GM12891 (cell line): ENCODE results near the gene C4orf50.
A peak's percentile ranks its signal among the peaks of the same experiment; 100 is the strongest.

Experiments used
- DNase-seq: peaks from one replicate; pipeline ENCODE4 v3.0.0; 2011; ENCODE audit warnings: low spot score; ENCODE audit not compliant: insufficient read length
- FAIRE-seq: peaks from 2 replicates; lab custom pipeline; 2011; peaks lifted over from hg19 to GRCh38; lab: Jason Lieb, UNC
- PAX5 ChIP-seq: IDR thresholded peaks from 2 replicates; pipeline ENCODE4 v1.6.1; 2011; ENCODE audit warnings: low read length, moderate library complexity, mild to moderate bottlenecking; ENCODE audit not compliant: insufficient read depth, severe bottlenecking
- POLR2A ChIP-seq: IDR thresholded peaks from 2 replicates; pipeline ENCODE4 v1.6.1; 2011; ENCODE audit warnings: low read depth, low read length, control low read depth
- POLR2AphosphoS5 ChIP-seq: IDR thresholded peaks from 2 replicates; pipeline ENCODE4 v1.6.1; 2011; ENCODE audit warnings: low read depth, low read length, control low read depth
- POU2F2 ChIP-seq: IDR thresholded peaks from 2 replicates; pipeline ENCODE4 v1.6.1; 2011; ENCODE audit warnings: low read depth, mild to moderate bottlenecking, control low read depth, low read length, moderate library complexity
- SPI1 ChIP-seq: IDR thresholded peaks from 2 replicates; pipeline ENCODE4 v1.6.1; 2011; ENCODE audit warnings: low read depth, low read length, control low read depth
- TAF1 ChIP-seq: IDR thresholded peaks from 2 replicates; pipeline ENCODE4 v1.6.1; 2011; ENCODE audit warnings: low read depth, low read length, control low read depth

The C4orf50 gene

GRCh38 chr4:5973033-5973432 lies 45.2 kb downstream of the C4orf50 start:
- no peak for DNase-seq
- TF ChIP-seq SPI1 = no peak
- no peak for TF ChIP-seq PAX5
- TF ChIP-seq POU2F2 = no peak
- no peak for TF ChIP-seq TAF1
- TF ChIP-seq POLR2A = no peak
- no peak for TF ChIP-seq POLR2AphosphoS5
- no peak for FAIRE-seq

- no peak for FAIRE-seq
- TF ChIP-seq TAF1 (no peak), POLR2A (no peak), SPI1 (no peak), PAX5 (no peak), POLR2AphosphoS5 (no peak)
Measured at GRCh38 chr4:5972571-5972970, 45.7 kb downstream of the C4orf50 start.

GRCh38 chr4:5971078-5971450 lies 47.2 kb downstream of the C4orf50 start:
- FAIRE-seq = no peak
- no peak for DNase-seq
- TF ChIP-seq PAX5 = no peak
- no peak for TF ChIP-seq POLR2AphosphoS5
- TF ChIP-seq SPI1 = no peak
- no peak for TF ChIP-seq POU2F2
- no peak for TF ChIP-seq POLR2A
- no peak for TF ChIP-seq TAF1

More at GRCh38 chr4:5972571-5972970, 45.7 kb downstream of the C4orf50 start:
- no peak for DNase-seq

GRCh38 chr4:5970381-5971077 lies 47.7 kb downstream of the C4orf50 start:
- DNase-seq (no peak), FAIRE-seq (no peak)
- TF ChIP-seq SPI1 (no peak), POU2F2 (no peak)

GRCh38 chr4:5969777-5970176 lies 48.5 kb downstream of the C4orf50 start:
- FAIRE-seq (no peak), DNase-seq (no peak)
- no peak for TF ChIP-seq POLR2A
- no peak for TF ChIP-seq TAF1
- TF ChIP-seq PAX5 = no peak
- TF ChIP-seq POU2F2 = no peak
- no peak for TF ChIP-seq SPI1
- no peak for TF ChIP-seq POLR2AphosphoS5

- FAIRE-seq = no peak
- no peak for DNase-seq
- TF ChIP-seq PAX5 (no peak), POLR2A (no peak), POLR2AphosphoS5 (no peak), TAF1 (no peak), SPI1 (no peak), POU2F2 (no peak)
Measured at GRCh38 chr4:5969336-5969735, 48.9 kb downstream of the C4orf50 start.

GRCh38 chr4:5968246-5968645 lies 50.0 kb downstream of the C4orf50 start:
- DNase-seq (no peak), FAIRE-seq (no peak)
- TF ChIP-seq POU2F2 (no peak), SPI1 (no peak), TAF1 (no peak), POLR2AphosphoS5 (no peak), PAX5 (no peak), POLR2A (no peak)

- TF ChIP-seq POLR2AphosphoS5 (no peak), PAX5 (no peak), SPI1 (peak; percentile 26; the same call in 1 of the 2 replicates)
- DNase-seq (no peak), FAIRE-seq (no peak)
Measured at GRCh38 chr4:5967783-5968182, 50.4 kb downstream of the C4orf50 start.

GRCh38 chr4:5965225-5965624 lies 53.0 kb downstream of the C4orf50 start:
- no peak for FAIRE-seq
- no peak for DNase-seq
- TF ChIP-seq TAF1 (no peak), POU2F2 (no peak), SPI1 (no peak), PAX5 (no peak), POLR2A (no peak), POLR2AphosphoS5 (no peak)

GRCh38 chr4:5964030-5964429 lies 54.2 kb downstream of the C4orf50 start:
- TF ChIP-seq POU2F2 = no peak
- TF ChIP-seq POLR2AphosphoS5 = no peak
- TF ChIP-seq PAX5 = no peak
- no peak for DNase-seq
- FAIRE-seq = no peak

GRCh38 chr4:5963611-5964010 lies 54.6 kb downstream of the C4orf50 start:
- no peak for FAIRE-seq
- no peak for TF ChIP-seq TAF1
- TF ChIP-seq SPI1 = no peak
- no peak for TF ChIP-seq POU2F2
- no peak for TF ChIP-seq PAX5
- no peak for TF ChIP-seq POLR2AphosphoS5
- TF ChIP-seq POLR2A = no peak
- DNase-seq = no peak
